D721Med (cell line): ENCODE results near the gene ASPG.

Experiments used
- DNase-seq: peaks from one replicate; pipeline ENCODE4 v3.0.0; 2011; ENCODE audit warnings: low spot score; ENCODE audit not compliant: insufficient read length
- FAIRE-seq: peaks from 2 replicates; lab custom pipeline; 2011; peaks lifted over from hg19 to GRCh38; lab: Jason Lieb, UNC
- TF ChIP-seq, protein P1 (sequence below): IDR thresholded peaks from 2 replicates; pipeline ENCODE4 v1.5.1; 2012; ENCODE audit warnings: mild to moderate bottlenecking, control low read depth; ENCODE audit not compliant: insufficient read depth; ENCODE audit errors: missing control alignments

The ASPG gene

DNA sequence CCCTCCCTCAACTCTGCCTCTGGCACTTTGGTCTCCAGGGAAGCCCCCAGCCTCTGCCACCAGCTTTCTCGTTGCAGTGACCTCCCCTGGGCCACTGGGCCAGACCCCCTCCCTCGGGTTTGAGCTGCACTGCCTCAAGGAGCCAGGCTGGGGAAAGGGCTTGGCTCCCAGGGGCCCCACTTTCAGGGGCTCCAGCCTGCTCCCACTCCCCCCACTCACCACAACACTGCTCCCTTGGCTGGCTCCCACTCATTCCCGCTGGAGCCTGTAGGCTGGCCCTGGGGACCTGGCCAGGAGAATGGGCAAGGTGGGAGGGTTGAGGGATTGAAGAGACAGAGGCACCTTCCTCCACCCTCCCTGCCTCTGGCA is 33.6 kb downstream of the ASPG start:
- FAIRE-seq (no peak), DNase-seq (no peak)
- TF ChIP-seq, protein P1, sequence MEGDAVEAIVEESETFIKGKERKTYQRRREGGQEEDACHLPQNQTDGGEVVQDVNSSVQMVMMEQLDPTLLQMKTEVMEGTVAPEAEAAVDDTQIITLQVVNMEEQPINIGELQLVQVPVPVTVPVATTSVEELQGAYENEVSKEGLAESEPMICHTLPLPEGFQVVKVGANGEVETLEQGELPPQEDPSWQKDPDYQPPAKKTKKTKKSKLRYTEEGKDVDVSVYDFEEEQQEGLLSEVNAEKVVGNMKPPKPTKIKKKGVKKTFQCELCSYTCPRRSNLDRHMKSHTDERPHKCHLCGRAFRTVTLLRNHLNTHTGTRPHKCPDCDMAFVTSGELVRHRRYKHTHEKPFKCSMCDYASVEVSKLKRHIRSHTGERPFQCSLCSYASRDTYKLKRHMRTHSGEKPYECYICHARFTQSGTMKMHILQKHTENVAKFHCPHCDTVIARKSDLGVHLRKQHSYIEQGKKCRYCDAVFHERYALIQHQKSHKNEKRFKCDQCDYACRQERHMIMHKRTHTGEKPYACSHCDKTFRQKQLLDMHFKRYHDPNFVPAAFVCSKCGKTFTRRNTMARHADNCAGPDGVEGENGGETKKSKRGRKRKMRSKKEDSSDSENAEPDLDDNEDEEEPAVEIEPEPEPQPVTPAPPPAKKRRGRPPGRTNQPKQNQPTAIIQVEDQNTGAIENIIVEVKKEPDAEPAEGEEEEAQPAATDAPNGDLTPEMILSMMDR, result no peak

DNA sequence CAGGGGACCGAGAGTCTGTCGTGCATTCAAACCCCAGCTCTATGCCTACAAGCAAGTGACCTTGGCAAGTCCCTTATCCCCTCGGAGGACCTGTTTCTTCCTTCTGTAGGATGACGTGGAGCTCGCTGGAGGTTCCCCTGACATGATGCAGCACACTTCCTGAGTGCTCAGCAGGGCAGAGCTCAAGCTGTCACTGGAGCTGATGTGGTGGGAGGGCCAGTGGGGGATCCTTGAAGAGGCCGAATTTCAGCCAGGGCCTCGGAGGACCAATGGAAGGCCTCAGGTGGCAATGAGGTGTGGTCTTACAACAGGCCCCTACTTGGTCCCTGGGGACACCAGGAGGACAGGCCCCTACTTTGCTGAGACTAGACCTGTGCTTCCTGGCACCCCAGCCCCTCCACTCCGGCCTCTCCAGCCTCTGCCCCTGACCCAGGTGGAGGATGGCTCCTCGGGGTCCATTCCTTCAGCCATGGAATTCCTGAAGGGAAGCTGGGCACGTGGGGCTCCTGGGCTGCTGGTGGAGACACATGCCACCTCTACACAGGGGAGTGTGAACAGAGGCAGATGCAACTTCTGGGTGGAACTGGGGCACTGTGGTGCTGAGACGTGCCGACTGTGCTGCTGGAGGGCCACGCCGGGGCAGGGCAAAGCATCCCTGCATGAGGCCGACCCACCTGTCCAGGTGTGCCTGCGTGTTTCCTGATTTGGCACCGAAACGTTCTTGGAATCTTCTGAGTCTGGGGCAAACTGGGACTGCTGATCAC is 34.2 kb downstream of the ASPG start:
- DNase-seq, result no peak
- FAIRE-seq, result no peak
- TF ChIP-seq, protein P1, result no peak

DNA sequence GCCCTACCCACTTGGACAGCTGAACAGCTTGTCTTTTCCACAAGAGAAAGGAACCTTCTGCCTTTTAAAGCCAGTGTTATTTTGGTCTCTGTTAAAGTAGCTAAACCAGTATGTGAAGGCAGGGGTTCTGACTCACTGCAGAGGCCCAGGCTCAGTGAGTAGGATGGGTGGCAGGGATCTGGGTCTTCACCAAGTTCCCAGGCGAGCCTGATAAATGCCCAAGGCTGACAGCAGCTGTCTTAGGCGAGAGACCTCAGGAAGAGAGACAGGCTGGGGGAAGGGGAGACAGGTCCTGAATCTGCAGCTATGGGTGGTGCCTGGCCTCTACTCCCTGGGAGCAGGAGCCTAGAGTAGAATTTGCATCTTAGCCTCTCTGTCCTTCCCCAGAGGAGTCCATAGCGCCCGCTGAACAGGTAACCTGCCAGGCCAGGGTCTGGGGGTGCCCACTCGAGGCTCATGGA is 34.8 kb downstream of the ASPG start:
- FAIRE-seq, result no peak
- no peak for DNase-seq
- TF ChIP-seq, protein P1, result no peak

DNA sequence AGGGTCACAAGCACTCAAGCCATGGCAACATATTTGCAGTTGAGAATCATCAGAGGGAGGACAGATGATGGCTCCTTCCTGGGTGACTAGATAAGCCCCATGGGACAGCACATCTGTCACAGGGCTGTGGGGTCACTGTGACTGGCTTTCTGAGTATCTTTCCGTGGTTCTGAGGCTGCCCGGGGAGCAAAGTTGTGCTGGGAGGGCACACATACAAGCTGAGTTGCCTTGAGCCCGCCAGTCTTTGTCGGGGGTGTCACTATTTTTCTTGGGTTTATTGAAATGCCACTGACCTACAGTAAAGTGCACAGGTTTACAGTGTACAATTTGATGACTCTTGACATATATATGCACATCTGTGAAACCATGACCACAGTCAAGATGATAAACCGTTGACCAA is 35.6 kb downstream of the ASPG start:
- FAIRE-seq (no peak), DNase-seq (no peak)
- TF ChIP-seq, protein P1, result no peak

DNA sequence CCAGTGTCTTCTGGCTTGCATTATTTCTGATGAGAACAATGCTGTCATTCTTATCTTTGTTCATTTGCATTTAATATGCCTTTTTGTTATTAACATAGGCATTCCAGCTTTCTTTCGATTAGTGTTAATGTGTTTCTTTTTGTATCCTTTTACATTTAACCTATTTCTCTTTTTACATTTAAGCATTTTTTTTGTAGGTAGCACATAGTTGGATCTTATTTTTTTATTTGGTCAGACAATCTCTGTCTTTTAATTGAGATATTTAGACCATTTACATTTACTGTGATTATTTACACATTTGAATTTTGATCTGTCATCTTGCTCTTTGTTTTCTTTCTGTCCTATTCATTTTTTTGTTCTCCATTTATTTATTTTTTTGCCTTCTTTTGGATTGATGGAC is 38.4 kb downstream of the ASPG start:
- no peak for FAIRE-seq
- TF ChIP-seq, protein P1, result no peak
- no peak for DNase-seq

DNA sequence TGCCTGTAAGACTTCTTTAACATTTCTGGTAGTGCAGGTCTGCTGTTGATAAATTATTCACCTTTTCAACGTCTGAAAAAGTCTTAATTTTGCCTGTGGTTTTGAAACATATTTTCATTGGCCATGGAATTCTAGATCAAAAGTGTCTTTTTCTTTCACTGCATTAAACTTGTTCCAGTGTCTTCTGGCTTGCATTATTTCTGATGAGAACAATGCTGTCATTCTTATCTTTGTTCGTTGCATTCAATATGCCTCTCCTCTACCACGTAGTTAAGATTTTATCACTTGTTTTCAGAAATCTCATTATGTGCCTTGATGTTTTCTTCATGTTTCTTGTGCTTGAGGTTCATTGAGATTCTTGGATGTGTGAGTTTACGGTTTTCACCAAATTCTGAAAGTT is 39.5 kb downstream of the ASPG start:
- DNase-seq (no peak), FAIRE-seq (no peak)
- TF ChIP-seq, protein P1, result no peak

DNA sequence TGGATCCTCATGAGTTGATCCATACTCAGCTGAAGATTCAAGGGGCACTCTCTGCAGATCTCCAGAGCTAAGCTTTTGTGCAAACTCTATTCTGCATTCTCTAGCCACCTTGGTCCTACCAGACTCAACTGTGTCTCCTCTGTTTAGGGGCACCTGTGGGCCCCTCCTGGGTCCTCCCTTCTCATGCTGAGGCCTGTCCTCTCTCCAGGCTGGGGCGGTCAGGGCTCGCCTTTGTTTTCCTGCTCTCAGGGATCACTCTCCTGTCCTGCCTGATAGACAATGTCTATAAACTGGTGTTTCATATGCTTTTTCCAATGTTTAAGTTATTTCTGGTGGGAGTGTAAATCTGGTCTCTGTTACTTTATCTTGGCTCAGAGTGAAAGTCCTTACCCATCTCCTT is 41.3 kb downstream of the ASPG start:
- FAIRE-seq (no peak), DNase-seq (no peak)
- TF ChIP-seq, protein P1, result no peak
